Thoracic aorta (tissue), 2 donors: ENCODE measurements around the gene INTS1. TPM values are rescaled to one million over a fixed set of nuclear protein-coding genes. Genes with fewer than 3 reads are reported as not detected.

Experiments used
- ATAC-seq: fragments of 150-250 bp; one replicate; pipeline ENCODE4 v1.8.0; 2017; ENCODE audit warnings: low read depth; ENCODE audit not compliant: insufficient number of reproducible peaks, low FRiP score
- DNase-seq: peaks from one replicate; pipeline ENCODE4 v3.0.0-alpha.2; 2020; ENCODE audit warnings: low spot score
- H3K27ac ChIP-seq, 2 donors: fragments of 200-600 bp; sonication (generic); 1 replicate in 1 of 2; 2 replicates in 1 of 2; pipeline ENCODE4 v1.5.1; 2016; ENCODE audit warnings: mild to moderate bottlenecking in 2 of 2, moderate library complexity in 2 of 2
- H3K27me3 ChIP-seq: fragments of 200-600 bp; sonication (generic); replicated peaks from 2 replicates; pipeline ENCODE4 v1.6.0; 2016; ENCODE audit warnings: mild to moderate bottlenecking; ENCODE audit not compliant: insufficient read depth
- H3K36me3 ChIP-seq: fragments of 200-600 bp; sonication (generic); one replicate; pipeline ENCODE4 v1.5.1; 2016
- H3K4me1 ChIP-seq, 2 donors: fragments of 200-600 bp; sonication (generic); 1 replicate in 1 of 2; 2 replicates in 1 of 2; pipeline versions ENCODE4 v1.5.1 to v1.6.0; 2016; ENCODE audit warnings: low read depth in 2 of 2, mild to moderate bottlenecking in 1 of 2; ENCODE audit not compliant: control insufficient read depth in 1 of 2
- H3K4me3 ChIP-seq: fragments of 200-600 bp; sonication (generic); 2 replicates; pipeline ENCODE4 v1.5.1; 2016; ENCODE audit warnings: mild to moderate bottlenecking
- H3K9me3 ChIP-seq: fragments of 200-600 bp; sonication (generic); 2 replicates; pipeline ENCODE4 v1.5.1; 2016
- total RNA-seq, 2 donors: library from RNA; depleted of rRNA; stranded (reverse); fragments of >200 nt; gene quantifications; one replicate each; pipeline versions ENCODE4 v1.1.0 to v1.2.3, GENCODE V29; 2016
- TF ChIP-seq, protein P1 (sequence below): fragments of 200-600 bp; sonication (generic); IDR thresholded peaks from one replicate; pipeline ENCODE4 v1.5.1; 2019; ENCODE audit warnings: antibody characterized with exemption

INTS1 gene
- total RNA-seq, 2 donors from 2014 or later: 59.8 to 89.6 TPM

DNA sequence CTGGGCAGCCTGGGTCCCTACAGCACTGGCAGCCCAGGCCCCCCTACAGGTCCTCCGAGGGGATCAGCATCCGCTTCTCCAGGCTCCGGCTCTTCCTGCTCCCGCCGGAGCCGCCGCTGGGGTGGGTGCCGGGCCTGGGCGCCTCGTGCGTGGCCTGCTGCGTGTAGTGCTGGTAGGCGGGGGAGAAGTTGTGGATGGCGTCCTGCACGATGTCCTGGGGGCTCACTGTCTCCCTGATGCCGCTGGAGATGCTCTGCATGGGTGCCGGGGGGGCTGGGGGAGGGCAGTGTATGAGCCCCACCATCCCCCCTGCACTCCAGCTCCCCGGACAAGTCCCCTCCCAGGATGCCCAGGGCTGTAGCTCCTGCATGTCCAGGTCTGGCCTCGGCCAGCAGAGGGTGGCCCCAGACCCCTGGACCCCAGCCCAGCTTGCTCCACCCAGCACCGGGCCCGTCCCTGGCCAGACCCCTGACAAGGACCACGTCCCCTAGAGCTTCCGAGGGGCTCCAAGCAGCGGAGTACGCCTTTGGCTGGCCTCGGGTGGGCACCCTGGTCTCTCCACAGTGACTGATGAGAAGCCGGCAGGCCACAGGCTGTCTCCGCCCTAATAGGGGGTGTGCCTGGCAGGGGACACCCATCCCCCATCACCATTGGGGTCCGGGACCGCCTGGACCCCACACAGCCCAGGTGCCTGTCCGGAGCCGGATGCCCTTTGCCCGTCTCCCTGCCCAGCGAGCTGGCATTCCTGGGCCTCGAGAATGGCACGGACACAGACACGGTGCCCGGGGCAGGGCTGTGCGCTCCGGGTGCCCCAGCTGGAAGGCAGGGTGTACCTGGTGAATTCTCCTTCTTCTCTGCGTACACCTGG, 43.0 kb upstream of the INTS1 start:
- Histone ChIP-seq H3K36me3 (peaks cover 16% of the 10 kb centered on the region), H3K27ac (no peak overlapping the region), H3K9me3 (no peaks in the 10 kb centered on the region), H3K4me1 (no peaks in the 10 kb centered on the region), H3K4me3 (no peak overlapping the region), H3K27me3 (no peaks in the 10 kb centered on the region)
- DNase-seq (no peak), ATAC-seq (no peak)
- TF ChIP-seq, protein P1, sequence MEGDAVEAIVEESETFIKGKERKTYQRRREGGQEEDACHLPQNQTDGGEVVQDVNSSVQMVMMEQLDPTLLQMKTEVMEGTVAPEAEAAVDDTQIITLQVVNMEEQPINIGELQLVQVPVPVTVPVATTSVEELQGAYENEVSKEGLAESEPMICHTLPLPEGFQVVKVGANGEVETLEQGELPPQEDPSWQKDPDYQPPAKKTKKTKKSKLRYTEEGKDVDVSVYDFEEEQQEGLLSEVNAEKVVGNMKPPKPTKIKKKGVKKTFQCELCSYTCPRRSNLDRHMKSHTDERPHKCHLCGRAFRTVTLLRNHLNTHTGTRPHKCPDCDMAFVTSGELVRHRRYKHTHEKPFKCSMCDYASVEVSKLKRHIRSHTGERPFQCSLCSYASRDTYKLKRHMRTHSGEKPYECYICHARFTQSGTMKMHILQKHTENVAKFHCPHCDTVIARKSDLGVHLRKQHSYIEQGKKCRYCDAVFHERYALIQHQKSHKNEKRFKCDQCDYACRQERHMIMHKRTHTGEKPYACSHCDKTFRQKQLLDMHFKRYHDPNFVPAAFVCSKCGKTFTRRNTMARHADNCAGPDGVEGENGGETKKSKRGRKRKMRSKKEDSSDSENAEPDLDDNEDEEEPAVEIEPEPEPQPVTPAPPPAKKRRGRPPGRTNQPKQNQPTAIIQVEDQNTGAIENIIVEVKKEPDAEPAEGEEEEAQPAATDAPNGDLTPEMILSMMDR: no peak

GRCh38 chr7:1546274-1546908, 42.2 kb upstream of the INTS1 start:
- no peak for ATAC-seq
- Histone ChIP-seq H3K27ac (no peak overlapping the region), H3K4me1 (no peaks in the 10 kb centered on the region), H3K27me3 (no peaks in the 10 kb centered on the region), H3K9me3 (no peaks in the 10 kb centered on the region), H3K36me3 (peaks cover 23% of the 10 kb centered on the region), H3K4me3 (no peak overlapping the region)
- TF ChIP-seq, protein P1: no peak
- DNase-seq: no peak

DNA sequence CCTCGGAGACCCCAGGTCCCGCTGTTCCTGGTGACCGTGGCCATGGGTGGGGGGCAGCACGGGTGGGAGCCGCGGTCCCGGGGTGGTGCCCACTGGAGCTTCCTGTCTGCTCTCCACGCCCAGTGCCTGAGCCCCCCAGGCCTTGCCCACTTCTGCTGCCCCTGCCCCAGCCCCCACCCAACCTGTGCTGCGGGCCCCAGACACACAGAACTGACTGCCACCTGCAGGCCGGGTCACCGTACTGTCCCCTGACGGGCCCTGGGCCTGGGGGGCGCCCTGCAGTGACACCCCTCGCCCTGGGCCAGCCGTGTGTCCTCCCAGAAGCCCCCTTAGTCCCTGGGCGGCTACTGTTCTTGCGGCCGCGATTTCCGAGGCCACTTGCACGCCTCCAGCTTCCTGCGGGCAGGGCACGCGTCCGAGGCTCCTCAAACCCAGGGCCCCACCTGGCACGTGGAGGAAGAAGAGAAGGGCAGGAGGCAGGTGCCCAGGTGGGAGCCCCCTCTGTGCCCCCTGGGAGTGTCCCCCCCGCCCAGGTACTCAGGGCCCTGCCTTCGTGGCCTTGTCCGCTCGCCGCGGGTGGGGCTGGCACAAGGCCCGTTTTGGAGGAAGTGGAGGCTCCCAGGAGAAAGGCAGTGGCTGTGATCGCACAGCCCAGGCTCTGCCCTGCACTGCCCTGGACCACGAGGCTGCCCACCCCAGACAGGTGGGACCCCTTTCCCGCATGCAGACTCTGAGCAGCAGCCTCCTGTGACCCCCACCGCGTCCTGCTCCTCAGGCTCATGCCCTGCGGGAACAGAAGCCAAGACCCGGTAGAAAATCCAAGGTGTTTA, 41.4 kb upstream of the INTS1 start:
- Histone ChIP-seq H3K27me3 (no peaks in the 10 kb centered on the region), H3K27ac (no peak overlapping the region), H3K4me1 (no peaks in the 10 kb centered on the region), H3K9me3 (no peaks in the 10 kb centered on the region), H3K4me3 (no peak overlapping the region), H3K36me3 (peaks cover 30% of the 10 kb centered on the region)
- ATAC-seq: no peak
- TF ChIP-seq, protein P1: no peak
- DNase-seq: no peak

- no peak overlapping the region for H3K27ac ChIP-seq
- TF ChIP-seq, protein P1: no peak
- H3K4me1 ChIP-seq: peaks cover 0 to 1% of the 10 kb centered on the region in 2 donors
- no peaks in the 10 kb centered on the region for H3K9me3 ChIP-seq
- H3K27me3 ChIP-seq: no peaks in the 10 kb centered on the region
- DNase-seq (no peak), ATAC-seq (no peak)
- H3K36me3 ChIP-seq: peaks cover 35% of the 10 kb centered on the region
- no peak overlapping the region for H3K4me3 ChIP-seq
Measured at GRCh38 chr7:1544896-1545416, 40.8 kb upstream of the INTS1 start.
